ENCODE data around the gene CREB3L2. TPM values are rescaled to one million over a fixed set of nuclear protein-coding genes. Genes with fewer than 3 reads are reported as not detected.
A peak's percentile ranks its signal among the peaks of the same experiment; 100 is the strongest.

The CREB3L2 gene
- total and polyA plus RNA-seq, 2 of the 13 experiments (the other 11 are each of a cell fraction or from before 2014, with no cell fraction given) = 22.1 to 41.1 TPM

GRCh38 chr7:137992104-137992549 lies 9.8 kb downstream of the CREB3L2 start (continued):
- TF ChIP-seq EHMT2 (IDR thresholded peaks at IDR 0.05; ENCODE audit: borderline replicate concordance, low read depth, low read length) (peak; percentile 21; the same call in 1 of the 2 replicates), ZBTB33 (CRISPR knock-in tag; IDR thresholded peaks at IDR 0.05) (peak; percentile 60; the same call in 1 of the 2 replicates), BCLAF1 (IDR thresholded peaks at IDR 0.05) (no peak), SP5 (CRISPR knock-in tag; IDR thresholded peaks at IDR 0.05; ENCODE audit: borderline replicate concordance, low read depth) (peak; percentile 57; the same call in 1 of the 2 replicates), RFXANK (CRISPR knock-in tag; IDR thresholded peaks at IDR 0.05) (0 out of 2 replicates have a peak, but pooled peaks have one; percentile 8), ZNF691 (CRISPR knock-in tag; IDR thresholded peaks at IDR 0.05; ENCODE audit: borderline replicate concordance, low read depth) (no peak; the same call in 1 of the 2 replicates), TFDP2 (CRISPR knock-in tag; IDR thresholded peaks at IDR 0.05) (peak; percentile 17; the same call in 1 of the 2 replicates), PAF1 (CRISPR knock-in tag; IDR thresholded peaks at IDR 0.05) (no peak), JUNB (CRISPR knock-in tag; IDR thresholded peaks at IDR 0.05; ENCODE audit: borderline replicate concordance) (peak; percentile 61; the same call in 1 of the 2 replicates), DRAP1 (CRISPR knock-in tag; IDR thresholded peaks at IDR 0.05) (peak; percentile 56; the same call in 1 of the 2 replicates), RNF219 (CRISPR knock-in tag; IDR thresholded peaks at IDR 0.05) (no peak), ZNF576 (CRISPR knock-in tag; IDR thresholded peaks at IDR 0.05) (no peak), ZBTB34 (CRISPR knock-in tag; IDR thresholded peaks at IDR 0.05) (no peak), PHF5A (CRISPR knock-in tag; IDR thresholded peaks at IDR 0.05; ENCODE audit: low read depth, unreplicated experiment) (peak; percentile 79), HIC2 (CRISPR knock-in tag; IDR thresholded peaks at IDR 0.05; ENCODE audit: low read depth) (0 out of 2 replicates have a peak, but pooled peaks have one; percentile 29)
